Liver (tissue), 9 donors: ENCODE data around the gene TRMT10A. TPM values are rescaled to one million over a fixed set of nuclear protein-coding genes. Genes with fewer than 3 reads are reported as not detected.

Experiments
- DNase-seq: peaks from one replicate; pipeline ENCODE4 v3.0.0-alpha.2; 2017; ENCODE audit warnings: low spot score
- H3K27ac ChIP-seq, 2 donors: one replicate each; pipeline ENCODE4 v1.7.0; 2013; ENCODE audit warnings: inconsistent platforms in 2 of 2, low read length in 2 of 2, control low read depth in 1 of 2, low read depth in 1 of 2, mild to moderate bottlenecking in 1 of 2
- H3K27me3 ChIP-seq, 4 donors: one replicate each; pipeline versions ENCODE4 v1.6.1 to v1.7.0; 2013; ENCODE audit warnings: low read length in 3 of 4, inconsistent platforms in 1 of 4, mild to moderate bottlenecking in 1 of 4, moderate library complexity in 1 of 4; ENCODE audit not compliant: control insufficient read depth in 4 of 4, insufficient read depth in 4 of 4
- H3K36me3 ChIP-seq, 4 donors: one replicate each; pipeline versions ENCODE4 v1.6.1 to v1.7.0; 2013; ENCODE audit warnings: low read length in 3 of 4, mild to moderate bottlenecking in 3 of 4, low read depth in 1 of 4, moderate library complexity in 1 of 4; ENCODE audit not compliant: control insufficient read depth in 4 of 4, insufficient read depth in 3 of 4
- H3K4me1 ChIP-seq, 4 donors: one replicate each; pipeline versions ENCODE4 v1.6.1 to v1.7.0; 2013; ENCODE audit warnings: low read length in 3 of 4, mild to moderate bottlenecking in 3 of 4, moderate library complexity in 1 of 4; ENCODE audit not compliant: control insufficient read depth in 4 of 4, insufficient read depth in 4 of 4
- H3K4me3 ChIP-seq, 3 donors: one replicate each; pipeline versions ENCODE4 v1.6.1 to v1.7.0; 2013; ENCODE audit warnings: low read length in 3 of 3, control low read depth in 1 of 3, low read depth in 1 of 3, mild to moderate bottlenecking in 1 of 3
- H3K9ac ChIP-seq, 2 donors: one replicate each; pipeline ENCODE4 v1.7.0; 2013; ENCODE audit warnings: low read length in 2 of 2, mild to moderate bottlenecking in 2 of 2, moderate library complexity in 2 of 2, control low read depth in 1 of 2, low read depth in 1 of 2
- H3K9me3 ChIP-seq, 4 donors: one replicate each; pipeline versions ENCODE4 v1.6.1 to v1.7.0; 2013; ENCODE audit warnings: low read length in 3 of 4; ENCODE audit not compliant: control insufficient read depth in 4 of 4
- ATF3 ChIP-seq: IDR thresholded peaks from 2 replicates; pipeline ENCODE4 v1.6.1; 2016; ENCODE audit warnings: antibody characterized with exemption
- EGR1 ChIP-seq, 2 donors: IDR thresholded peaks; 2 replicates each; pipeline ENCODE4 v1.6.1; 2016 to 2018; ENCODE audit warnings: antibody characterized with exemption in 2 of 2, low read depth in 2 of 2
- FOXA1 ChIP-seq: IDR thresholded peaks from 2 replicates; pipeline ENCODE4 v1.6.1; 2016; ENCODE audit warnings: antibody characterized with exemption
- FOXA2 ChIP-seq: IDR thresholded peaks from 2 replicates; pipeline ENCODE4 v1.6.1; 2016; ENCODE audit warnings: antibody characterized with exemption
- GABPA ChIP-seq, 2 donors: IDR thresholded peaks in 1 of 2; conservative IDR thresholded peaks in 1 of 2; 2 replicates each; pipeline ENCODE4 v1.6.1; 2016; ENCODE audit warnings: antibody characterized with exemption in 2 of 2, mild to moderate bottlenecking in 1 of 2, moderate library complexity in 1 of 2
- HNF4A ChIP-seq, 2 donors: conservative IDR thresholded peaks; 2 replicates each; pipeline ENCODE4 v1.6.1; 2016; ENCODE audit warnings: antibody characterized with exemption in 2 of 2, mild to moderate bottlenecking in 2 of 2
- HNF4G ChIP-seq: IDR thresholded peaks from 2 replicates; pipeline ENCODE4 v1.6.1; 2016; ENCODE audit warnings: antibody characterized with exemption
- JUND ChIP-seq, 2 donors: IDR thresholded peaks; 2 replicates each; pipeline ENCODE4 v1.6.1; 2016; ENCODE audit warnings: antibody characterized with exemption in 2 of 2
- MAX ChIP-seq: IDR thresholded peaks from 2 replicates; pipeline ENCODE4 v1.6.1; 2016; ENCODE audit warnings: antibody characterized with exemption
- NR2F2 ChIP-seq: IDR thresholded peaks from 2 replicates; pipeline ENCODE4 v1.6.1; 2016; ENCODE audit warnings: antibody characterized with exemption
- RAD21 ChIP-seq, 2 donors: IDR thresholded peaks; 2 replicates each; pipeline ENCODE4 v1.6.1; 2016; ENCODE audit warnings: antibody characterized with exemption in 2 of 2, mild to moderate bottlenecking in 2 of 2
- RXRA ChIP-seq, 2 donors: IDR thresholded peaks; 2 replicates each; pipeline ENCODE4 v1.6.1; 2017 to 2018; ENCODE audit warnings: antibody characterized with exemption in 2 of 2, mild to moderate bottlenecking in 1 of 2
- SP1 ChIP-seq: IDR thresholded peaks from 2 replicates; pipeline ENCODE4 v1.6.1; 2018; ENCODE audit warnings: antibody characterized with exemption, mild to moderate bottlenecking
- TAF1 ChIP-seq: conservative IDR thresholded peaks from 2 replicates; pipeline ENCODE4 v1.6.1; 2016; ENCODE audit warnings: antibody characterized with exemption, mild to moderate bottlenecking
- YY1 ChIP-seq: IDR thresholded peaks from 2 replicates; pipeline ENCODE4 v1.6.1; 2016; ENCODE audit warnings: antibody characterized with exemption, mild to moderate bottlenecking
- WGBS: extraction: QIAGEN DNeasy Blood & Tissue Kit; methylation state at CpG from one replicate; pipeline ENCODE4 v1.1.7; 2013; 5-methylcytosine and 5-hydroxymethylcytosine counted together
- polyA plus RNA-seq, 2 donors: library from polyadenylated mRNA; stranded (reverse) in 1 of 2; unstranded in 1 of 2; fragments of 200-250 nt in 1 of 2; fragments of >200 nt in 1 of 2; fragmentation: Nextera tagmentation in 1 of 2; extraction: Ambion mirVana in 1 of 2; gene quantifications; one replicate each; pipeline versions ENCODE4 v1.2.1 to v1.2.3, GENCODE V29; 2013 to 2015
- total RNA-seq, 2 donors: library from RNA; depleted of rRNA; stranded (reverse); fragments of >200 nt; gene quantifications; one replicate each; pipeline ENCODE4 v1.2.3, GENCODE V29; 2014
- TF ChIP-seq, protein P1 (sequence below): IDR thresholded peaks from 2 replicates; pipeline ENCODE4 v1.6.1; 2016; ENCODE audit warnings: antibody characterized with exemption
- TF ChIP-seq, protein P2 (sequence below): fragments of 150-350 bp; IDR thresholded peaks from 2 replicates; pipeline ENCODE4 v1.5.1; 2017; ENCODE audit warnings: improper control_type of control experiment, low read depth, low read length; ENCODE audit not compliant: missing input control
- donor health status: healthy.
- donor health status: healthy.
- donor health status: healthy.
- donor health status: healthy.
- donor health status: healthy.

The TRMT10A gene
- total and polyA plus RNA-seq, 4 donors = 2.8 to 6.8 (median 3.4) TPM

DNA sequence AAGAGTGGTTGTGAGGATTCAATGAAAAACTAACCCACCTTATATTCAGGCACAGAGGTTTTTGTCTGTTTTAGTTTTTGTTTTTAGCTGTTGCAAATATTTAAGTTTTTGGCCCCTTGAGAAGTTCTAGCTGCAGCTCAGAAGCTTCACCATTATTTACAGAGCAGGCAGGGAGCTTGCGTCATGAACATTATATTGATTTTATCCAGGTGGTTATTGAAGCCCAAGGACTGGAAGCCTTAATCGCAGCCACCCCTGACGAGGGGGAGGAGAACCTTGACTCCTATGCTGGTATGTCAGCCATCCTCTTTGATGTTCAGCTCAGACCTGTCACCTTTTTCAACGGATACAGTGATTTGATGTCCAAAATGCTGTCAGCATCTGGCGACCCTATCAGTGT is 48.9 kb upstream of the TRMT10A start:
- H3K9ac ChIP-seq = no peak overlapping the region
- WGBS = 50% methylated on average over 5 of the region's 5 CpGs
- H3K4me1 ChIP-seq = no peaks in the 10 kb centered on the region
- no peaks in the 10 kb centered on the region for H3K27me3 ChIP-seq
- no peak for TF ChIP-seq RAD21 (IDR thresholded peaks at IDR 0.05)
- no peak for TF ChIP-seq FOXA1
- no peak for TF ChIP-seq NR2F2
- TF ChIP-seq SP1 = no peak
- TF ChIP-seq MAX = no peak
- TF ChIP-seq YY1 = no peak
- TF ChIP-seq HNF4A (conservative IDR thresholded peaks at IDR 0.05) = no peak
- TF ChIP-seq EGR1 (IDR thresholded peaks at IDR 0.05; ENCODE audit: low read depth in 2 of 2) = no peak
- no peak overlapping the region for H3K27ac ChIP-seq
- H3K36me3 ChIP-seq = peaks cover 6 to 79% (median 57%) of the 10 kb centered on the region in 4 donors
- no peaks in the 10 kb centered on the region for H3K9me3 ChIP-seq
- no peak overlapping the region for H3K4me3 ChIP-seq
- DNase-seq = no peak

- Histone ChIP-seq H3K4me3 (no peak overlapping the region), H3K9ac (no peak overlapping the region), H3K36me3 (peaks cover 6 to 79% (median 62%) of the 10 kb centered on the region in 4 donors), H3K4me1 (no peaks in the 10 kb centered on the region), H3K9me3 (no peaks in the 10 kb centered on the region), H3K27me3 (no peaks in the 10 kb centered on the region), H3K27ac (no peak overlapping the region)
- no peak for TF ChIP-seq GABPA (IDR thresholded peaks at IDR 0.05 in 1 of 2, conservative IDR thresholded peaks at IDR 0.05 in 1 of 2)
- TF ChIP-seq ATF3 = no peak
- TF ChIP-seq MAX = no peak
- no peak for TF ChIP-seq RXRA (IDR thresholded peaks at IDR 0.05)
- TF ChIP-seq, protein P1, sequence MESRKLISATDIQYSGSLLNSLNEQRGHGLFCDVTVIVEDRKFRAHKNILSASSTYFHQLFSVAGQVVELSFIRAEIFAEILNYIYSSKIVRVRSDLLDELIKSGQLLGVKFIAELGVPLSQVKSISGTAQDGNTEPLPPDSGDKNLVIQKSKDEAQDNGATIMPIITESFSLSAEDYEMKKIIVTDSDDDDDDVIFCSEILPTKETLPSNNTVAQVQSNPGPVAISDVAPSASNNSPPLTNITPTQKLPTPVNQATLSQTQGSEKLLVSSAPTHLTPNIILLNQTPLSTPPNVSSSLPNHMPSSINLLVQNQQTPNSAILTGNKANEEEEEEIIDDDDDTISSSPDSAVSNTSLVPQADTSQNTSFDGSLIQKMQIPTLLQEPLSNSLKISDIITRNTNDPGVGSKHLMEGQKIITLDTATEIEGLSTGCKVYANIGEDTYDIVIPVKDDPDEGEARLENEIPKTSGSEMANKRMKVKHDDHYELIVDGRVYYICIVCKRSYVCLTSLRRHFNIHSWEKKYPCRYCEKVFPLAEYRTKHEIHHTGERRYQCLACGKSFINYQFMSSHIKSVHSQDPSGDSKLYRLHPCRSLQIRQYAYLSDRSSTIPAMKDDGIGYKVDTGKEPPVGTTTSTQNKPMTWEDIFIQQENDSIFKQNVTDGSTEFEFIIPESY = no peak
- no peak for DNase-seq
- WGBS = 84% methylated on average over 3 of the region's 3 CpGs
Measured at GRCh38 chr4:99612281-99612680, 48.4 kb upstream of the TRMT10A start.

GRCh38 chr4:99610605-99611175 is 46.9 kb upstream of the TRMT10A start:
- no peak overlapping the region for H3K27ac ChIP-seq
- no peak overlapping the region for H3K9ac ChIP-seq
- no peaks in the 10 kb centered on the region for H3K4me1 ChIP-seq
- peaks cover 6 to 79% (median 70%) of the 10 kb centered on the region in 4 donors for H3K36me3 ChIP-seq
- no peaks in the 10 kb centered on the region for H3K27me3 ChIP-seq
- no peak overlapping the region for H3K4me3 ChIP-seq
- 82% methylated on average over 5 of the region's 5 CpGs for WGBS
- no peaks in the 10 kb centered on the region for H3K9me3 ChIP-seq
- no peak for DNase-seq
- TF ChIP-seq RAD21 (IDR thresholded peaks at IDR 0.05) (no peak), SP1 (no peak), NR2F2 (no peak), JUND (IDR thresholded peaks at IDR 0.05) (no peak), FOXA1 (no peak), HNF4G (no peak), TAF1 (no peak), FOXA2 (no peak), MAX (no peak), ATF3 (no peak), YY1 (no peak), EGR1 (IDR thresholded peaks at IDR 0.05; ENCODE audit: low read depth in 2 of 2) (no peak), GABPA (IDR thresholded peaks at IDR 0.05 in 1 of 2, conservative IDR thresholded peaks at IDR 0.05 in 1 of 2) (no peak), RXRA (IDR thresholded peaks at IDR 0.05) (no peak)
- TF ChIP-seq, protein P1 = no peak
- TF ChIP-seq, protein P2, sequence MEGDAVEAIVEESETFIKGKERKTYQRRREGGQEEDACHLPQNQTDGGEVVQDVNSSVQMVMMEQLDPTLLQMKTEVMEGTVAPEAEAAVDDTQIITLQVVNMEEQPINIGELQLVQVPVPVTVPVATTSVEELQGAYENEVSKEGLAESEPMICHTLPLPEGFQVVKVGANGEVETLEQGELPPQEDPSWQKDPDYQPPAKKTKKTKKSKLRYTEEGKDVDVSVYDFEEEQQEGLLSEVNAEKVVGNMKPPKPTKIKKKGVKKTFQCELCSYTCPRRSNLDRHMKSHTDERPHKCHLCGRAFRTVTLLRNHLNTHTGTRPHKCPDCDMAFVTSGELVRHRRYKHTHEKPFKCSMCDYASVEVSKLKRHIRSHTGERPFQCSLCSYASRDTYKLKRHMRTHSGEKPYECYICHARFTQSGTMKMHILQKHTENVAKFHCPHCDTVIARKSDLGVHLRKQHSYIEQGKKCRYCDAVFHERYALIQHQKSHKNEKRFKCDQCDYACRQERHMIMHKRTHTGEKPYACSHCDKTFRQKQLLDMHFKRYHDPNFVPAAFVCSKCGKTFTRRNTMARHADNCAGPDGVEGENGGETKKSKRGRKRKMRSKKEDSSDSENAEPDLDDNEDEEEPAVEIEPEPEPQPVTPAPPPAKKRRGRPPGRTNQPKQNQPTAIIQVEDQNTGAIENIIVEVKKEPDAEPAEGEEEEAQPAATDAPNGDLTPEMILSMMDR = no peak
